GM12891 (cell line): Measurements from ENCODE around the gene EID2.

Experiments used
- POLR2A ChIP-seq: IDR thresholded peaks from 2 replicates; pipeline ENCODE4 v1.6.1; 2011; ENCODE audit warnings: low read depth, low read length, control low read depth
- TAF1 ChIP-seq: IDR thresholded peaks from 2 replicates; pipeline ENCODE4 v1.6.1; 2011; ENCODE audit warnings: low read depth, low read length, control low read depth

DNA sequence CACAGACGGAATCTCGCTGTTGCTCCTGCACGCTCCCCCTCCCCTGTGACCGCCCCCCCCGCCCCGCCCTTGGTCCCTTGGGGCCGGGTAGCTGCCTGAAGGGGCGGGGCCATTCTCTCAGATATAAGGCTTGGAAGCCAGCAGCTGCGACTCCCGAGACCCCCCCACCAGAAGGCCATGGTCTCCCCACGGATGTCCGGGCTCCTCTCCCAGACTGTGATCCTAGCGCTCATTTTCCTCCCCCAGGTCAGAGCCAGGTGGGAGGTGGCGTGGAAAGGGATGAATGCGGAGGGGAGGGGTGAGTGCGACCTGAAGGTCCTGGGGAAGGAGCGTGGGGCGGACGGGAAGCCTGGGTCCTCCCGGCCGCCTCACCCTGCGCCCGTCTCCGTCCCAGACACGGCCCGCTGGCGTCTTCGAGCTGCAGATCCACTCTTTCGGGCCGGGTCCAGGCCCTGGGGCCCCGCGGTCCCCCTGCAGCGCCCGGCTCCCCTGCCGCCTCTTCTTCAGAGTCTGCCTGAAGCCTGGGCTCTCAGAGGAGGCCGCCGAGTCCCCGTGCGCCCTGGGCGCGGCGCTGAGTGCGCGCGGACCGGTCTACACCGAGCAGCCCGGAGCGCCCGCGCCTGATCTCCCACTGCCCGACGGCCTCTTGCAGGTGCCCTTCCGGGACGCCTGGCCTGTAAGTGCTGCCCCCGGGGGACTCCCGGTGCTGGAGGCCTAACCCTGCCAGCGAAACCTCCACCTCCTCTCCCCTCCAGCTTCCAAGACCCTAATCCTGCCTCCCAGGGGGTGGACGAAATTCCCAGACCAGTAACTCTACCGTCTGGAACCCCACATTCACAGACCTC lies 40.9 kb downstream of the EID2 start, which contains the start of gene DLL3:
- no peak for TF ChIP-seq POLR2A
- TF ChIP-seq TAF1 = no peak
